ENCODE data around the gene CFAP206. TPM values are rescaled to one million over a fixed set of nuclear protein-coding genes. Genes with fewer than 3 reads are reported as not detected.
A peak's percentile ranks its signal among the peaks of the same experiment; 100 is the strongest.

Gene CFAP206
- total RNA-seq, 1 experiment from 2014 or later, result not detected

- H3K23ac ChIP-seq (ENCODE audit: insufficient read length, low read depth, low read length), result peak overlapping the region; percentile 65
- no peak for DNase-seq
- H3K79me2 ChIP-seq (ENCODE audit: insufficient read depth, low read length), result no peaks in the 10 kb centered on the region
- peak overlapping the region; percentile 79 to 92 for H3K4me3 Mint-ChIP-seq
- H3K9me3 Mint-ChIP-seq, result no peaks in the 10 kb centered on the region
- H2AK5ac ChIP-seq (ENCODE audit: insufficient read length, low read length), result no peak overlapping the region
- H3K36me3 Mint-ChIP-seq (ENCODE audit: insufficient read depth in 1 of 3, low read depth in 3 of 3), result no peaks in the 10 kb centered on the region
- H3K4me1 Mint-ChIP-seq, result peaks cover 0 to 3% of the 10 kb centered on the region in 2 experiments; a peak in 2 of 4 replicates
- WGBS (ENCODE audit: extremely low coverage, insufficient read length, low lambda C conversion rate), result no CpG with 5 or more reads among the region's 5 CpGs
- no peak overlapping the region for H2BK12ac ChIP-seq (ENCODE audit: insufficient read length, low read depth, low read length)
- H3T11ph ChIP-seq (ENCODE audit: low read length), result no peak overlapping the region
- peak overlapping the region; percentile 52 to 74 (median 53); a peak in 3 of 7 replicates for H3K27ac Mint-ChIP-seq
- H3K27me3 Mint-ChIP-seq (ENCODE audit: low read depth), result peaks cover 4% of the 10 kb centered on the region
- H3K23me2 ChIP-seq (ENCODE audit: insufficient read length, low read depth, low read length, poor library complexity, severe bottlenecking), result peaks cover 5% of the 10 kb centered on the region
- H2AFZ ChIP-seq (ENCODE audit: low read length), result peak overlapping the region; percentile 99
- no peak overlapping the region for H4K5ac ChIP-seq (ENCODE audit: insufficient read length, low read depth, low read length)
- no peak overlapping the region for H3K56ac ChIP-seq (ENCODE audit: insufficient read length, low read depth, low read length)
- peak overlapping the region; percentile 94 for H3K4me2 ChIP-seq (ENCODE audit: insufficient read depth, insufficient read length, low read length)
- H3K18ac ChIP-seq (ENCODE audit: insufficient read length, low read depth, low read length), result peak overlapping the region; percentile 85
- no peaks in the 10 kb centered on the region for H3K79me1 ChIP-seq (ENCODE audit: insufficient read depth, low read depth, low read length, poor library complexity, severe bottlenecking)
- H3K4me1 ChIP-seq (ENCODE audit: insufficient read depth, low read length), result no peaks in the 10 kb centered on the region
- no peak overlapping the region for H2BK20ac ChIP-seq (ENCODE audit: low read depth, low read length, poor library complexity, severe bottlenecking)
- H3K4ac ChIP-seq (ENCODE audit: low read depth, low read length), result no peak overlapping the region
- TF ChIP-seq, protein P1, sequence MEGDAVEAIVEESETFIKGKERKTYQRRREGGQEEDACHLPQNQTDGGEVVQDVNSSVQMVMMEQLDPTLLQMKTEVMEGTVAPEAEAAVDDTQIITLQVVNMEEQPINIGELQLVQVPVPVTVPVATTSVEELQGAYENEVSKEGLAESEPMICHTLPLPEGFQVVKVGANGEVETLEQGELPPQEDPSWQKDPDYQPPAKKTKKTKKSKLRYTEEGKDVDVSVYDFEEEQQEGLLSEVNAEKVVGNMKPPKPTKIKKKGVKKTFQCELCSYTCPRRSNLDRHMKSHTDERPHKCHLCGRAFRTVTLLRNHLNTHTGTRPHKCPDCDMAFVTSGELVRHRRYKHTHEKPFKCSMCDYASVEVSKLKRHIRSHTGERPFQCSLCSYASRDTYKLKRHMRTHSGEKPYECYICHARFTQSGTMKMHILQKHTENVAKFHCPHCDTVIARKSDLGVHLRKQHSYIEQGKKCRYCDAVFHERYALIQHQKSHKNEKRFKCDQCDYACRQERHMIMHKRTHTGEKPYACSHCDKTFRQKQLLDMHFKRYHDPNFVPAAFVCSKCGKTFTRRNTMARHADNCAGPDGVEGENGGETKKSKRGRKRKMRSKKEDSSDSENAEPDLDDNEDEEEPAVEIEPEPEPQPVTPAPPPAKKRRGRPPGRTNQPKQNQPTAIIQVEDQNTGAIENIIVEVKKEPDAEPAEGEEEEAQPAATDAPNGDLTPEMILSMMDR (conservative IDR thresholded peaks at IDR 0.05), result no peak
- H4K20me1 ChIP-seq (ENCODE audit: control insufficient read depth, insufficient read depth, insufficient read length), result no peaks in the 10 kb centered on the region
- no peak overlapping the region for H4K91ac ChIP-seq (ENCODE audit: insufficient read length, low read depth, low read length)
- H2BK120ac ChIP-seq (ENCODE audit: low read depth, low read length, poor library complexity, severe bottlenecking), result no peak overlapping the region
- H3K27me3 ChIP-seq (ENCODE audit: insufficient read depth, low read length), result no peaks in the 10 kb centered on the region
- H2BK5ac ChIP-seq (ENCODE audit: insufficient read length, low read length), result no peak overlapping the region
- H2BK15ac ChIP-seq (ENCODE audit: low read depth, low read length), result no peak overlapping the region
- H3K27ac ChIP-seq (ENCODE audit: insufficient read length, low read depth, low read length), result peak overlapping the region; percentile 11
- no peaks in the 10 kb centered on the region for H3K9me3 ChIP-seq (ENCODE audit: control insufficient read depth, low read depth, low read length)
- H4K8ac ChIP-seq (replicated peaks; ENCODE audit: insufficient read length, low read depth, low read length), result peak overlapping the region; percentile 69
- peak overlapping the region; percentile 74; the same call in 1 of the 2 replicates for H3K14ac ChIP-seq (ENCODE audit: insufficient read depth, low read length)
- peak overlapping the region; percentile 91 for H3K9ac ChIP-seq (ENCODE audit: extremely low read depth, insufficient read length, low read length)
Measured at GRCh38 chr6:87408721-87409155, 966 bp downstream of the CFAP206 start.

All from H9 (cell line).